ENCODE measurements around the gene EEF1AKMT3.

Gene EEF1AKMT3

GRCh38 chr12:57821474-57822214, 49.2 kb downstream of the EEF1AKMT3 start:
- no peak for DNase-seq

- DNase-seq = no peak
Observed at GRCh38 chr12:57822392-57823130, 50.1 kb downstream of the EEF1AKMT3 start.

GRCh38 chr12:57823131-57823907, 50.9 kb downstream of the EEF1AKMT3 start:
- no peak for DNase-seq

- DNase-seq = no peak
Observed at GRCh38 chr12:57823908-57824640, 51.7 kb downstream of the EEF1AKMT3 start.

GRCh38 chr12:57825451-57825850, 53.0 kb downstream of the EEF1AKMT3 start:
- DNase-seq = no peak

- DNase-seq = no peak
Observed at GRCh38 chr12:57826400-57826799, 54.0 kb downstream of the EEF1AKMT3 start.

GRCh38 chr12:57826966-57827365, 54.6 kb downstream of the EEF1AKMT3 start:
- no peak for DNase-seq

GRCh38 chr12:57829025-57829777, 56.8 kb downstream of the EEF1AKMT3 start:
- DNase-seq = no peak

GRCh38 chr12:57830393-57830792, 58.0 kb downstream of the EEF1AKMT3 start:
- no peak for DNase-seq

Measured in islet precursor cell (in vitro differentiated cells).